C1 segment of cervical spinal cord (tissue), 14 donors: ENCODE results near the gene EYS.
"Not testable (repeated sequence)": the region's sequence is repeated elsewhere in the genome, so short reads cannot be mapped to it uniquely, and the experiment has no call there.

Experiments used
- DNase-seq, 14 donors: peaks; one replicate each; lab custom pipeline; 2025; lab: John Stamatoyannopoulos, UW

EYS gene

GRCh38 chr6:65633501-65633900, 73.5 kb downstream of the EYS start:
- no peak for DNase-seq

DNA sequence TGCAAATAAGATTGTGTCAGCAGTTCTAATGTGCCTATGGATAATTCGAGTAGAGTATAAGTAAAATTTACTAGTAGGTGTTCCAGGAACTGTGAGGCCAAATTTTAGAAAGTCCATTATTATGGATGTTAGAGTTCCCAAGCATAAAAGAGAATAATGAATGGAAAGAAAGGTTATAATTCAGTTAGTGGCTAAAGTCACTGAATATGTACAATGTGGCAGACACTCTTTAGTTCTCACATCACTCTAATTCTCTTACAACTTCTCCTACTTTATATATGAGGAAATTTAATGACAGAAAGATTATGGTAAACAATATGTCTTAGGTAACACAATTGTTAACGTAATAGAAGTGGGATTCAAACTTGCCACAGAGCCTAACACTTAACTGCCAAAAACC, 75.3 kb downstream of the EYS start:
- DNase-seq = no peak

- not testable (repeated sequence) for DNase-seq
Measured at GRCh38 chr6:65627434-65627999, 79.5 kb downstream of the EYS start.

DNA sequence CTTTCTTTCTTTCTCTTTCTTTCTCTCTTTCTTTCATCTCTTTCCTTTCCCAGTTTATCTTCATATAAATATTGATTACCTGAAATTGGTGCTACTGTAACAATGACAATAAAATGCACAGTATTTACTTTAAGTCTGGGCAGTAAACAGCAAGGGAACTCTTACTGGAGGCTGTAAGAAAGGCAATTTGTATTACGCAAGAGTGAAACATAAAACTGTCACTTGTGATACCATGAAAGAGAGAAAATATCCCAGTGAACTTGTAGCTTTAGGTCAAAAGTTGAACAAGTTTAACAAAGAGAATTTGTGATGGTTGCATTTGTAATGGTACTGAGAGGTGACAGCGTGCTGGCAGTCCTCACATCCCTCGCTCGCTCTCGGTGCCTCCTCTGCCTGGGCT, 80.0 kb downstream of the EYS start:
- no peak for DNase-seq

GRCh38 chr6:65623566-65623965, 83.5 kb downstream of the EYS start:
- no peak for DNase-seq

DNA sequence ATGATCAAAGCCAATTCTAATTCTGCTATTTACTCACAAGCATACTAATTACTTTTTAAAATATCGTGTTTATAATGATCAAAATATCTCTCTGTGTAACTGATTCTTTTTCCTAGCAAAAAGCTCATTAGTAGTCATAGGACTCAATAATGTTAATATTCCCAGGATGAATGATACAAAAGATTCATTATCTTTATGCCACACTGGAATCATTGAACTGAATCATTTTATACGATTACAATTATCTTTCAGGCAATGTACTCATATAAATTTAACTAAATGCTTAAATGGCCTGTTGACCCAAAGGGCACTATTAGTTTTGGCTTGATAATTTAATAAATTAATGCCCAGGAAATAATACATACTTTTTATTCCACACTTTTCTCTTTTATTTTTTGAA, 96.3 kb downstream of the EYS start:
- no peak for DNase-seq

GRCh38 chr6:65595540-65595939, 111.5 kb downstream of the EYS start:
- no peak for DNase-seq

DNA sequence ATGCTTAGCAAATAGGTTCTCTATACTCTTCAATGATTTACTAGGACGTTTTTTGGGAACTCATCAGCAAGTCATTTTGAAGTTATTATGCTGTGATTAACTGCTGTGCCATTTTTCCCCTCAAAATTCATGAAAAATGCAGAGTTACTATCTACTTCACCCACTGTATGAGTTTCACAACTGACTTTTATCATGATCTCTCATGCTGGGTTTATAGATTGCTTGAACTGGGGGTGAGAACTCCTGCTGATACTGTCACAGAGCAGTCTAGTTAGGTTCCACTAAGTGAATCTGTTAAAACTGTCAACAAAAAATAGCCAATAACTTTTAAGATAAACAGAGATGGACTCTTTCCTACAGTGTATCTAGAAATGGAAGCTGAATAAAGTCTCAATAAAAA, 136.7 kb downstream of the EYS start:
- no peak for DNase-seq

- no peak for DNase-seq
Measured at GRCh38 chr6:65569505-65569904, 137.5 kb downstream of the EYS start.

GRCh38 chr6:65569056-65569455, 138.0 kb downstream of the EYS start:
- DNase-seq = not testable (repeated sequence)

DNA sequence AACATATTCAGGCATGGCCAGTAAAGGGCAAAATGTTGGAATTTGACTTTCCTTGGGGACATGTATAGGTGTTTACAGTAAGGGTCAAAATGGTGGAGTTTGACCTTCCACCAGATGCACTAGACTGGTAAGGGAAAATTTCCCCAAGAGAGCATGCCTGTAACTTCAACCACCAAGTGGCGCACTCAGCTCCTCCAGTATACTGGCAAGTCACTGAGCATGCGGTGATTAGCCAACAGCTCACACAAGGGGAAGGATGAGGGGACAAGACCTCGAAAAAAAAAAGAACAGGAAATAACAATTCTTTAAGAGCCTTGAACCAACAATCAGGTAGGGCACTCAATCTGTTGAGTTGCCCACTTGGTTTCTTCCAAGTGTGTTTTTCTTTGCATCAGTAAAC, 140.9 kb downstream of the EYS start:
- DNase-seq = no peak

- DNase-seq = no peak
Measured at GRCh38 chr6:65558071-65558470, 149.0 kb downstream of the EYS start.

DNA sequence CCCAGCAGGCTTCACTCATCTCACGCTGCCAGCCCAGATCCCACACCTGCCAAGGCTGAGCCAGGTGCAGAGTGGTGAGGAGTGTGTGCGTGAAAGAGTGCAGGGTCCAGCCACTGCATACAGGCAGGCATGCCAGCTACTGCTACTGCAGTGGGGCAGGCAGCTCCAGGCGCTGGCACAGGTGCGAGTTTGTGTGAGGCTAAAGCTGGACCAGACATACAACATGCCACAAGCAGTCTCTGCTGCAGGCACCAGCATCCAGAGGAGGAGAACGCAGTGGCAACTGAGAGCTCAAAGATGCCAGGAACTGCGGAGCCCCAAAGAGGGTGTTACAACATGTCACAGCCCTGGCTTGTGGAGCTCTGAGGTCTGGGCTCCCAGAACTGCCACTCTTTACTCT, 149.8 kb downstream of the EYS start:
- DNase-seq = no peak

- no peak for DNase-seq
Measured at GRCh38 chr6:65546894-65547293, 160.1 kb downstream of the EYS start.

- DNase-seq = no peak
Measured at GRCh38 chr6:65545920-65546319, 161.1 kb downstream of the EYS start.

- DNase-seq = no peak
Measured at GRCh38 chr6:65538644-65539043, 168.4 kb downstream of the EYS start.

- no peak for DNase-seq
Measured at GRCh38 chr6:65537600-65537999, 169.4 kb downstream of the EYS start.

DNA sequence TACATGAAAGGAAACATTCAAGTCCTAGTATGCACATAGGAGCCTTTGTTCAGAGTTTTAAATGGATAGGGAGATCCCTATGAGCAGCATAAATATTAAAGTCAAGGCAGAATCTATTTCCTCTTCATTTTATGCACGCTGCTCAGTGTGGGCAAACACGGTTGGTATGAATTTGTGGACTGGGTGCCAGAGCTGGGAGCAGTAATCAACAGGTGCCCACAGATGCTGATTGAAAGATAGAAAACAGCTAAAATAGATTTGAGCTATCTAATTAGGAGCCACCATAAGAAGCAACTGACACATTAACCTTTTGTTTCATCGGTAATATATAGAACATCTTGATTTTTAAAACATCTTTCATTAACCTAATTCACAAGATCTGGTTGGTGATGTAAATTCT, 175.5 kb downstream of the EYS start:
- no peak for DNase-seq

DNA sequence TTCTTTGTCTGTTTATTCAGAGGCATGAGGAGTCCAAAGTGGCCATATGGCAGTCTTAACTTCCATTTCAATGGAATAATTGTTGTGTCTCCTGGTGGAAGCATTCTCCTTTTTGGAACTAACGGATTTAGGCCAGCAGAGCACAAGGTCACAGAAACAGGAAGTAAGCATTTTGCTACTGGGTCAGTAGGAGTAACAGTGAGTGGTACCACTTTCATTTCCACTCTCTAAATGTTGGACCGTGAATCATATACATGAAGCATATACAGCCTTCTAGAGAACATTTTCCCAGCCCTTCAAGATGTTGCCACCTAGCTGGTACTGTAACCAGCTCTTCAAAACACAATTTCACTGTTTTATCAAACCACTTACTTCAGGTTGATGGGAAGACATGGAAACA, 182.8 kb downstream of the EYS start:
- DNase-seq = no peak

DNA sequence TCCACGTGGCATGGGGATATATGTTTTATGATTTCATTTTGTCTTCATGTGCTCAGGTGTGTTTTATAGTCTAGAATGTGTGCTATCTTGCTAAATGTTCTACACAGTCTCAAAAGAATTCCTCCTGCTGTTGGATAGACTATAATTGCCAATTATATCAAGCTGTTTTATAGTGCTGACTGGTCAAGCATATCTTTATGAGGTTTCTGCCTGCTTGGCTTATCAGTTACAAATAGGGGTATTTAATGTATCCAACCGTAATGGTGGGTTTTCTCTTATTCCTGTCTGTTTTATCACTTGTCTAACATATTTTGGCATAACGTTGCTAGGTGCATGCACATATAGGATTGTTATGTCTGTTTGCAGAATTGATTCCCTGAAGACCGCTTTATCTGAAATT, 201.3 kb downstream of the EYS start:
- no peak for DNase-seq

- DNase-seq = no peak
Measured at GRCh38 chr6:65501045-65501444, 206.0 kb downstream of the EYS start.

DNA sequence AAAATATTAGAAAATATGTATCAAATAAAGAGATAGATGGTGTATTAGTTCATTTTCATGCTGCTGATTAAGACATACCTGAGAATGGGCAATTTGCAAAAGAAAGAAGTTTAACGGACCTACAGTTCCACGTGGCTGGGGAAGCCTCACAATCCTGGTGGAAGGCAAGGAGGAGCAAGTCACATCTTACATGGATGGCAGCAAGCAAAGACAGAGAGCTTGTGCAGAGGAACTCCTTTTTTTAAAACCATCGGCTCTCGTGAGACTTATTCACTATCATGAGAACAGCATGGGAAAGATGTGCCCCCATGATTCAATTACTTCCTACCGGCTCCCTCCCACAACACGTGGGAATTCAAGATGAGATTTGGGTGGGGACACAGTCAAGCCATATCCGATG, 223.4 kb downstream of the EYS start:
- not testable (repeated sequence) for DNase-seq

DNA sequence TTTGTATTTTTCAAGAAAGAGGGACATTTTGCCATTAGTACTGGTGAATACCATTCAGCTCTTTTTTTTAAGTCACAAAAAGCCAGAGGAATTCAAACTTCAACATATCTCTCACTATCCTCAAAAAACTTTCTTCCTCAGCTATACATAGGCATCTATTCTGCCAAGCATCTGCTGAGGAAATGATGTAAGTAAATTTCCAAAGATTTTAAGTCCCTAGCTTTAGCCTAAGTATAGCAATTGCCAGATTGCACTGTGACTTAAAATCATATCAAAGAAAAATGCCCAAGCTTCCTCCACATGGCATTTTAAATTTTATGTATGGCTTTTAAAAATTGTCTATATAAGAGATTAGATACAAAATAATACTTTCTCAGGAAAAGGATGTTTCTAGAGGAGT, 237.4 kb downstream of the EYS start:
- no peak for DNase-seq

DNA sequence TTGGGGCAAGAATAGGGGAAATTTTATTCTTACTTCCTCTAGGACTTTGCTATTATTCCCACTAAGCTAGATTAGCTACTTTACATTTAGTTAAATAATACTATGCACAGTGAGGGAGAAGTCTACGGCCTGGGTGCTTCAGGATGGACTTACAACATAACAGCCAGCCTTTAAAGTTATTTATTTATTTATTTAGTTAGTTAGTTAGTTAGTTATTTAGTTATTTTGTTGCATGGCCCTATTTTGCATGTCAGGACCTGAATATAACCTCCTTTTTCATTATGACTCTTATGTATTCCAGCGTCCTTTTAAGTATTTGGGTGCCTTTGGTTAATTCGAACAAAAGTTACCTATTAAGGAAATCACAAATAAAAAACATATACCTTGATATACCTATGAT, 238.7 kb downstream of the EYS start:
- DNase-seq = no peak

DNA sequence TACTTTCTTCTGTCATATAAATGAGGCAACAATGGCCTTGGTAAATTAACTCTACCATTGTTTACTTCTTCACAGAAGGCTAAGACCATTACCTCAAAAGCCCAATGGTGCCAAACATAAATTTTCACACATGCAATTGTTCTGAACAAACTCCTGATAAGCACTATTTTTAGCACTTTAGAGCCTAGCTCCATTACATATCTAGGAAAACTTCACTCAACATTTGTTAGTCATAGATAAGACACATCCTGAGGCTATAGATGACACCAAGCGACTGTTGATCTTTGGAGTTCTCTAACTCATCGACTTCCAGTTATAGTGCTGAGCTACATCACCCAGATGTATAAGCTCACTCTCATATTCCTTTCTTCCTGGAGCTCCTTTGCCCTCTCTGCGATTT, 245.9 kb downstream of the EYS start:
- DNase-seq = no peak
